GM12891 (cell line): Measurements from ENCODE around the gene AKAP7.
"Not testable (repeated sequence)": the region's sequence is repeated elsewhere in the genome, so short reads cannot be mapped to it uniquely, and the experiment has no call there.

Source experiments
- DNase-seq: peaks from one replicate; pipeline ENCODE4 v3.0.0; 2011; ENCODE audit warnings: low spot score; ENCODE audit not compliant: insufficient read length
- FAIRE-seq: peaks from 2 replicates; lab custom pipeline; 2011; peaks lifted over from hg19 to GRCh38; lab: Jason Lieb, UNC
- PAX5 ChIP-seq: IDR thresholded peaks from 2 replicates; pipeline ENCODE4 v1.6.1; 2011; ENCODE audit warnings: low read length, moderate library complexity, mild to moderate bottlenecking; ENCODE audit not compliant: insufficient read depth, severe bottlenecking
- POLR2A ChIP-seq: IDR thresholded peaks from 2 replicates; pipeline ENCODE4 v1.6.1; 2011; ENCODE audit warnings: low read depth, low read length, control low read depth
- POLR2AphosphoS5 ChIP-seq: IDR thresholded peaks from 2 replicates; pipeline ENCODE4 v1.6.1; 2011; ENCODE audit warnings: low read depth, low read length, control low read depth
- POU2F2 ChIP-seq: IDR thresholded peaks from 2 replicates; pipeline ENCODE4 v1.6.1; 2011; ENCODE audit warnings: low read depth, mild to moderate bottlenecking, control low read depth, low read length, moderate library complexity
- SPI1 ChIP-seq: IDR thresholded peaks from 2 replicates; pipeline ENCODE4 v1.6.1; 2011; ENCODE audit warnings: low read depth, low read length, control low read depth
- TAF1 ChIP-seq: IDR thresholded peaks from 2 replicates; pipeline ENCODE4 v1.6.1; 2011; ENCODE audit warnings: low read depth, low read length, control low read depth

AKAP7 gene

DNA sequence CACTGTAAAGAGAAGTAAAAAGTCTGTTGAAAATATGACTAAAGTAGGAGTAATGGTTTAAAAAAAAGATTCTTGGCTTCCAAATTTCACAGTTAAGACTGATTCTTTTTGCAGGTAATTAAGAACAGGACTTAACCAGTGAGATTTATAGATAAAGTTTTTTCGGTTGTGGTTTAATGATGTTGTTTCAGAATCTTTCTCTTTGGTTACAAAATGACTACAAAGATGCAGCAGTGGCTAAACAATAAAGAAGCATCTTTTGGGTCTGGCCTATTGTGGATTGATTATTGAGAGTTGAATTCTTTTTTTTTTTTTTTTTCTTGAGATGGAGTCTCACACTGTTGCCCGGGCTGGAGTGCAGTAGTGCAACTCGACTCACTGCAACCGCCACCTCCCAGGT lies 109.7 kb downstream of the AKAP7 start:
- TF ChIP-seq POLR2A (no peak), SPI1 (no peak), PAX5 (no peak), POU2F2 (no peak), TAF1 (no peak)
- DNase-seq (no peak), FAIRE-seq (no peak)

DNA sequence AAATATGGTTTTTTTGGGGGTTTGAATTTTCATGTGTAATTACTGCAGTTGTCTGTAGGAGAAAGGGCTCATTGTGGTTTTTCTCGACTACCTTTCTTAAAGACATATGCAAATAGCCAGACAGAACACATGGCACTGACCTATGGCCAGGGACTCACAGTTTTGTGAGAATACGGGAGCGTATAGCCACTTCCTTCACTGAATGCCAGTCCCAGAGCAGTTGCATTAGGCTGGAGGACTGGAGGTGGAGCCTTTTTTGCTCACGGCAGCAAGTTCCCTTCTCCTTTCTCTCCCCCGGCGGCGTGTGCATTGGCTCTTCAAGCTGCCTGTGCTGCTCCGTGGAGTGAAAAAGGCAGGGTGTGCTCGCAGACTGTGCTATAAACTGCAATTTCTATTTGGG lies 114.9 kb downstream of the AKAP7 start:
- TF ChIP-seq TAF1, result no peak
- DNase-seq, result no peak
- no peak for FAIRE-seq

DNA sequence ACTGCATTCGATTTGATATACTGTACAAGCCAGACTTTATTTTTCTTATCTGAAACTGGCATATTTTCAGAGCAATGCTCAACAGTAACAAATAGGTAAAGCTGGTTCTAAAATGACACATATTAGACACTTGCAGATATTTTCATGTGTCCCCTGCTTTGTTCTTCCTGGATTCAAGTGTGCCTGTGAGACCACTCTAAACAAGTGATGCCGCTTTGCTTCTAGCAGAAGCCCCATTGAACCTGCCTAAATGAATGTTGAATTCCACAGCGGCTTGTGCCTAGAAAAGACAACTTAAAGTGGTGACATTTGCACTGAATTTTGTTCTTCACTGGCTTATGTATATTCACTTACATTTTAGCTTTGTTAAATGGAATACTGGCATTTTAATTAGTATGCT lies 115.7 kb downstream of the AKAP7 start:
- TF ChIP-seq POLR2A (no peak), PAX5 (no peak), SPI1 (no peak), TAF1 (no peak), POLR2AphosphoS5 (no peak), POU2F2 (no peak)
- DNase-seq, result no peak
- FAIRE-seq, result no peak

DNA sequence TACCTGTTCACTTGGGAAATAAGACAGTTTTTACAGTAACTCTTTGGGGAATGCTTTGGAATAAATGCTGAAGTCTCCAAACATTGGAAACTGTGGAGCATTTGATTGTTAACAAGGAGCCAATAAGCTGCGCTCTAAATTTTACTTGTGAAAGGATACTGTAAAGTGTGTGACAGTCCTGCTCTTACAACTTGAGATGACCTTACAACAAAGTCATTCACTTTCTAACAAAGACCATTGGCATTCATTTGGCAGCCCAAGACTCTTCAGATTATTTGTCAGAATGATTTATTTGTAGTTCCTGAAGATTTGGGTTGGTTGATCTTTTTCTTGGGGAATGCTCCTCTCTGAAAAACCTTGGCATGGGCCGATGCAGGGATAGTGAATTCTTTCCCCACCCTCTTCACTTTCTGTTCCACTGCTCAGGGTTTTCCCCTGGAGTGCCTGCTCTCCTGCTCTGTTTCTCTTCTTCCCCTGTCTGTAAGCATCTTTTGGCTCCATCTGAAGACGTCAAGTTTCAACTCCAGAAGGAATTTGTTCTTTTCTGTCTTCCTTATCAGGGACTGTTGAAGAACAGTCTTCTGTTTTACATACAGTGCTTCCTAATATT lies 116.4 kb downstream of the AKAP7 start:
- no peak for TF ChIP-seq PAX5
- no peak for TF ChIP-seq SPI1
- TF ChIP-seq POLR2AphosphoS5, result no peak
- TF ChIP-seq POLR2A, result no peak
- TF ChIP-seq TAF1, result no peak
- TF ChIP-seq POU2F2, result no peak
- DNase-seq (no peak), FAIRE-seq (no peak)

DNA sequence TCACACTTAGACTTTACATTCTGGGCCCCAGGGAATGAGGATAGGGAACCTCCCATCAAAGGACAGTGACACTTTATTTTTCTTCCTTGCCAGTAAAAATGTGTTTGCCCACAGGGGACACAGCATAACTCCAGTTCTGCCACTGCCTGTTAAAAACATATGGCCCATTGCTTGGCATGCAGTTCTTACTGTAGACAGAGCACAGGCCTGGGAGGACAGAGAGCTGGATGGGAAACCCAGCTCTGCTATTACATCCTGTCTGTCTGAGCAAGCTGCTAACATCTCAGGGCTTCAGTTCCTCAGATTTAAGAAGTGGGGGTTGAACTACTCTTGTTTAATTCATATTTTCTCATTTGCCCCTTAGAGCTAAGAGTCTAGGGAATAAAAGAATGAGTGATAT lies 120.2 kb downstream of the AKAP7 start:
- TF ChIP-seq TAF1 (no peak), PAX5 (no peak), SPI1 (no peak), POLR2AphosphoS5 (no peak), POU2F2 (no peak), POLR2A (no peak)
- DNase-seq (no peak), FAIRE-seq (no peak)

DNA sequence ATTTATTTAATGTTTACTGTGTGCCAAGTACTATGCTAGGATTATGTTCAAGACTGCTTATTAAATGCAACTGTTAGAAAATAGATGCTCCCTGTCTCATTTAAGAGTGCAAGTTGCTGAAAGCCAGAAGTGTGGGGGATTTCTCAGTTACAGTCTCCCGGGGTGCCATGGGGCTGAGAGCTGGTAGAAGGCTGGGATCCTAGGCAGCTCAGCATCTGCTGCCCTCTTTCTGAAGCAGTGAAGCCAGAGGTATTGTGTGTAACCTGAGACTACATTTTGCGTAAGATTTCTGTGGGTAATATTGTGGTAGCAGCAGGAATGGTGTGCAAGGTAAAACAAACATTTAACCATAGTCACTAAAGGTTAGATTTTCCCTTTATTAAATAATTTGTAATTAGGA lies 120.6 kb downstream of the AKAP7 start:
- FAIRE-seq (no peak), DNase-seq (no peak)
- TF ChIP-seq POU2F2 (no peak), TAF1 (no peak), PAX5 (no peak), POLR2A (no peak), POLR2AphosphoS5 (no peak), SPI1 (no peak)

DNA sequence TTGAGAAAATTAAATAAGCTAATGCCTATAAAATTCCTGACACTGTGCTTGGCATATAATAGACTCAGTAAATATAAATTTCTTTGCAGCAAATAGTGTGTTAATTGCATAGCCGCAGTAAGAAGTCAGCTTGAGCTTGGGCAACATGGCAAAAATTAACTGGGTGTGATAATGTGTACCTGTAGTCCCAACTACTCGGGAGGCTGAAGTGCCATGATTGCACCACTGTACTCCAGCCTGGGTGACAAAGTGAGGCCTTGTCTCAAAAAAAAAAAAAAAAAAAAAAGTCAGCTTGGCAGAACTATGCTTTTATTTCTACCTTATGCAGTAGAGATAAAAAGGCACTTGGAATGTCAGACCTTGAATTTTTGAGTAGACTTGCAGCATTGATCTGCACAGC lies 121.8 kb downstream of the AKAP7 start:
- DNase-seq, result no peak
- FAIRE-seq, result no peak
- TF ChIP-seq POLR2A, result no peak
- TF ChIP-seq POLR2AphosphoS5, result no peak
- no peak for TF ChIP-seq PAX5
- TF ChIP-seq SPI1, result no peak
- no peak for TF ChIP-seq TAF1

DNA sequence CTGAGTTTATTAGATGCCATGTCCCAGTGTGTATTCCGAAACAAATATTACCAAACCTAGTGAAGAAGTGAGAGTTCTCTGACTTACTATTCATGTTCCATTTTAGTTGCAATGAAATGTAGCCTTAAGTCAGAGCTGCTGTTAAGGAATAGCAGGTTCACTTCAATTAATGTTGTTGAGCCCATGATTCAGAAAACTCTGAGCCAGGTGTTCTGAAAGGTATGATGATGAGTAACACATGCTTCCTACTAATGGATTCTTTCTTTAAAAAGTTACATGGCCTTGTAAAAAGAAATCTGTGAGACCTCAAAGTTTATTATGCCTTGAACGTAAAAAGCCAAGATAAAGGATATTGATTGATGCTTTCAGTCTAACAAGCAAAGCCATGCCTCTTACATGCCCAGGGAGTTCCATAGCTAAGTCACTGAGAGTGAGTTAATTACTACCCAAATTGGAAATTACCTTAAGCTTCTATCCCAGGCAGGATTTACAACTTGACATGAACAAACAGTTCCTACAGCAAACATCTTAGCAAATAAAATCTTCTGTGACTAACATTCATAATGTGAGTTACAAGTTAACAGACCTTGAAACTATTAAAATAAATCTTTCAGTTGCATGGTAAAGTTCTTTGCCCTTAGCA lies 122.9 kb downstream of the AKAP7 start:
- no peak for TF ChIP-seq PAX5
- TF ChIP-seq POLR2AphosphoS5, result no peak
- TF ChIP-seq POU2F2, result no peak
- TF ChIP-seq TAF1, result no peak
- TF ChIP-seq SPI1, result no peak
- TF ChIP-seq POLR2A, result no peak
- DNase-seq, result no peak
- no peak for FAIRE-seq

DNA sequence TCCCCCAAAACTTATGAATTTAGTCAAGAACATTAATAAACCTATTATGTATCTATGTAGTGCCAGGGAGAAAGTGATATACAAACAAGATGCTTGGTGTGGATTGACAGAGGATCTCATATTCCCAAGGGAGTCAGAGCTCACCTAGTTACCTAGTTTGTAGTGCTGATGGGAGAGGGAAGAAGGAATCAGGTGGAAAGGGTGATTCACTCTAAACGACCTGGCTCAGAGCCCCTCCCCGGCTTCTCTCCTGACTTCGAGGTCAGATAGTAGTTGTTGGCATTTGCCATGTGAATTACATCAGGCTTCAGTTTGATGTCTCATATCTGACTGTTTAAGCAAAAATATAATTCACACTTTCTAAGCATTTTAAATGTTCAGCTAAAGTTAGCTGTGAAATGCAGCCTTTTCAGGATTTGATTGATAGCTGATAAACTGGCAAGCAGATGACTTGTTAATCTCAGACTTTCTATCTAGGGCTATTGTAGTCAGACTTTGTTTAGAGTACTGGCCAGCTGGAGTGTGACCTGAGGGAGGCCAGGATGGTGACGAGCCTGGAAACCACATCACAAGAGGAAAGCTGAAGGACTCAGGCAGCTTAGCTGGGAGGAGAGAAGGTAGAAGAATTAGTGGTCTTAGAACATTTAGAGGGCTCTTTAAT lies 123.7 kb downstream of the AKAP7 start:
- no peak for TF ChIP-seq TAF1
- TF ChIP-seq POU2F2, result no peak
- no peak for TF ChIP-seq POLR2A
- no peak for TF ChIP-seq PAX5
- no peak for TF ChIP-seq POLR2AphosphoS5
- TF ChIP-seq SPI1, result no peak
- FAIRE-seq (no peak), DNase-seq (no peak)

DNA sequence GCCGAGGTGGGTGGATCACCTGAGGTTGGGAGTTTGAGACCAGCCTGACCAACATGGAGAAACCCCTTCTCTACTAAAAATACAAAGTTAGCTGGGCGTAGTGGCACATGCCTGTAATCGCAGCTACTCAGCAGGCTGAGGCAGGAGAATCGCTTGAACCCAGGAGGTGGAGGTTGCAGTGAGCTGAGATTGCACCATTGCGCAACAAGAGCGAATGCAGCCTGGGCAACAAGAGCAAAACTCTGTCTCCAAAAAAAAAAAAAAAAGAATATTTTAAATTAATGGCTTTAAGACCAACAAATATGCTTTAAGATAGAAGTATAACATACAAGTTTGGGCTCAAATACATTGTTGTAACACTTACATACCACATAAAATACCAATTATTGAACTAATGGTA lies 125.7 kb downstream of the AKAP7 start:
- not testable (repeated sequence) for FAIRE-seq, DNase-seq
